PC-3 (cell line): ENCODE data around the gene UCK1.

Source experiments
- EZH2 ChIP-seq: fragments of 300-600 bp; sonication (generic); IDR thresholded peaks from one replicate; pipeline ENCODE4 v1.6.1; 2017; ENCODE audit warnings: antibody characterized with exemption, mild to moderate bottlenecking, low read length; ENCODE audit not compliant: unreplicated experiment
- EZH2phosphoT487 ChIP-seq: fragments of 300-600 bp; sonication (generic); IDR thresholded peaks from 2 replicates; pipeline ENCODE4 v1.6.1; 2018; ENCODE audit warnings: mild to moderate bottlenecking, antibody characterized with exemption, low read length, borderline replicate concordance
- TF ChIP-seq, protein P1 (sequence below): fragments of 300-600 bp; sonication (generic); conservative IDR thresholded peaks from 2 replicates; pipeline ENCODE4 v1.5.1; 2017; ENCODE audit warnings: antibody characterized with exemption, low read depth, mild to moderate bottlenecking, low read length

DNA sequence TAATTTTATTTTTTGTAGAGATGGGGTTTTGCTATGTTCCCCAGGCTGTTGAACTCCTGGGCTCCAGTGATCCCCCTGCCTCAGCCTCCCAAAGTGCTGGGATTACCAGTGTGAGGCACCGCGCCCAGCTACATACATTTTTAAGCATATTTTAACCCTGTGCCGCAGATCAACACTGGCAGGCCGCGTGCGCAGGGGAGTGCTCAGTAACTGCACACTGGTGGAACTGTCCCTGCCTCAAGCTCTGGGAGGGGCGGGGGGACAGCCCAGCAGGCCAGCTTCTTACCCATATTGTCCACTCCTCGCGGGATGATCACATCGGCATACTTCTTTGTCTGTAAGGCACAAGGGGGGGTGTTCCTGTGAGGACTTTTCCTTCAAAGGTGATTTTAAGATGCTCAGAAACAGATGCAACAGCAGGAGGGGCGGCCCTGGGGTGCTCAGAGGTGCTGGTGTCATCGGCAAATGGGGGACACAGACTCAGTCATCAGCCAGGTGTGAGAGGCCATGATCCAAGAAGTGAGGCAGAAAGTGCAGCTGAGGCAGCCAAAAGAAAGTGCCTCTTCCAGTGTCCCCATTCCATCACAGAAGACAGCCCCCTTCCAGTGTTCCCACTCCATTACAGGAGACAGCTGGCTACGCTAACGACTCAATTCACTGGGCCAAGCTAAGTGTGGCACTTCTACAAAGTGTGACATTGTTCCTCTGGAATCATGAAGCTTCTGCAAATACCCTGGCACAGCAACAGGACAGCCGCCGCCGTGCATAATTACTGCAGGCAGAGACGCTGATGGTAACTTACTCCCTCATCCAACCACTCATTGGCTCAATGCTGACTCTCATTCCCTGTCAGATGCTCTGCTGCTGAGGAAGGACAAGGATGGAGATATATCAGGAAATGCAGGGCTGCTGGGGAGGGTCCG, 5.2 kb downstream of the UCK1 start:
- TF ChIP-seq, protein P1, sequence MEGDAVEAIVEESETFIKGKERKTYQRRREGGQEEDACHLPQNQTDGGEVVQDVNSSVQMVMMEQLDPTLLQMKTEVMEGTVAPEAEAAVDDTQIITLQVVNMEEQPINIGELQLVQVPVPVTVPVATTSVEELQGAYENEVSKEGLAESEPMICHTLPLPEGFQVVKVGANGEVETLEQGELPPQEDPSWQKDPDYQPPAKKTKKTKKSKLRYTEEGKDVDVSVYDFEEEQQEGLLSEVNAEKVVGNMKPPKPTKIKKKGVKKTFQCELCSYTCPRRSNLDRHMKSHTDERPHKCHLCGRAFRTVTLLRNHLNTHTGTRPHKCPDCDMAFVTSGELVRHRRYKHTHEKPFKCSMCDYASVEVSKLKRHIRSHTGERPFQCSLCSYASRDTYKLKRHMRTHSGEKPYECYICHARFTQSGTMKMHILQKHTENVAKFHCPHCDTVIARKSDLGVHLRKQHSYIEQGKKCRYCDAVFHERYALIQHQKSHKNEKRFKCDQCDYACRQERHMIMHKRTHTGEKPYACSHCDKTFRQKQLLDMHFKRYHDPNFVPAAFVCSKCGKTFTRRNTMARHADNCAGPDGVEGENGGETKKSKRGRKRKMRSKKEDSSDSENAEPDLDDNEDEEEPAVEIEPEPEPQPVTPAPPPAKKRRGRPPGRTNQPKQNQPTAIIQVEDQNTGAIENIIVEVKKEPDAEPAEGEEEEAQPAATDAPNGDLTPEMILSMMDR: no peak
- no peak for TF ChIP-seq EZH2
- TF ChIP-seq EZH2phosphoT487: no peak
